ENCODE data around the gene ZKSCAN7. TPM values are rescaled to one million over a fixed set of nuclear protein-coding genes. Genes with fewer than 3 reads are reported as not detected.

The ZKSCAN7 gene
- total RNA-seq = 1 to 10 TPM in 3 of 4 donors, under 1 TPM in 1; 0.99 to 2.1 (median 1.2) TPM
- polyA plus RNA-seq = under 1 TPM; 0.59 to 0.95 (median 0.79) TPM
- long read RNA-seq, donor 1, partial matches to known transcripts = 1 of 2 reads
- long read RNA-seq, donor 1, other reads (novel, unspliced or antisense) = 0 of 2 reads
- long read RNA-seq, donor 2, partial matches to known transcripts = 0 of 3 reads
- long read RNA-seq, donor 2, other reads (novel, unspliced or antisense) = 2 of 3 reads

DNA sequence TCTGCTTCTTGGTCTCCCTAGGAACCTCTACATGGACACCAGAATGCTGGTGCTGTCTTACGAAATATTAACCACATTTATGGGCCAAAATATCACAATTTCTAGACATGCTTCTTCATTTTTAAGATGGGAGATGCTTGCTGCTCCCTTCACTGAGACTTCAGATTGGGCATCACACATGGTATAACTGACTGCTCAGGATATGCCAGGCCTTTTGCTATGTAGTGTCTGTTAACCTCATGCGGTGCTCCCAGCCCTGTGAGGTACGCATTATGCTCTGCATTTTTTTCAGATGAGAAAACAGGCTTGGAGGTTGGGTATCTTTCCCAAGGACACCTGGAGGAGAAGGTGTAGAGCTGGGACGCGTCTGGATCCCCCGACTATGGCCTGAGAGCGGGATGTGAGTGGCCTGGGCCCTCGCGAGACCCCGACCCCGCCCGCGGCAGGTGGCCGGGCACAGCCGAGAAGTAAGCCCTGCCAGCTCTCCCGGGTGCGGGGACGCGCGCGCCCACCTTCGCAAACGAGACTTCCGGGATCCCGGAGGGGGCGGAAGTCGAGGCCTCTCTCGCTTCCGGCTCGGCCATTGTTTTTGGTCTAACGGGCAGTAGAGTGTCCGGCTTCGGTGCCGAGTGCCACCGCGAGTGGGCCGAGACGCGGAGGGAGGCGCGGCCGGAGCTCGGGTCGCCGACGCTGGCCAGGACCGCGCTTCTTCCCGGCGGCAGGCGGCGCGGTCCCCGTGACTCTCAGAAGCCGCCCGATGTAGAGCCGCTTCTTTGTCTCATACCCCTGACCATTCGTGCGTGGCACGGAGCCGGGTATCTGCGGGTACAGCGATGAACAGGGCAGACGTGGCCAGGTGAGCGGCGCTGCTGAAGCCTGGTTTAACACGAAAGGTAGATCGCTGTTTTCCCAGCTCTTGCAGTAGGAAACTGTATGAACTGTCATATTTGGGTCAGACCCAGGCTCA lies at the start of gene ZKSCAN7:
TSS of gene ZKSCAN7 (plus strand) at position 568 of the 967 bp plus-strand sequence. CDS start 1,855 bp downstream, outside the sequence.
- Histone ChIP-seq H3K36me3 (ENCODE audit: insufficient read depth in 1 of 2, low read depth in 1 of 2) (peaks cover 0 to 10% of the 10 kb centered on the region in 2 donors), H3K27me3 (ENCODE audit: insufficient read depth in 3 of 3, low read length in 2 of 3) (peaks cover 0 to 2% (median 0%) of the 10 kb centered on the region in 3 donors), H3K9me3 (no peaks in the 10 kb centered on the region), H3K27ac (peak within 1 kb of the TSS; percentile 41), H3K4me3 (peak within 1 kb of the TSS; percentile 71), H3K4me1 (peaks cover 7% of the 10 kb centered on the region)
- intact Hi-C loops (cut with DNase I) = no loop called here
- ATAC-seq (peak; percentile 64 to 91 (median 80)), DNase-seq (peak; percentile 64 to 75)
- TF ChIP-seq, protein P1, sequence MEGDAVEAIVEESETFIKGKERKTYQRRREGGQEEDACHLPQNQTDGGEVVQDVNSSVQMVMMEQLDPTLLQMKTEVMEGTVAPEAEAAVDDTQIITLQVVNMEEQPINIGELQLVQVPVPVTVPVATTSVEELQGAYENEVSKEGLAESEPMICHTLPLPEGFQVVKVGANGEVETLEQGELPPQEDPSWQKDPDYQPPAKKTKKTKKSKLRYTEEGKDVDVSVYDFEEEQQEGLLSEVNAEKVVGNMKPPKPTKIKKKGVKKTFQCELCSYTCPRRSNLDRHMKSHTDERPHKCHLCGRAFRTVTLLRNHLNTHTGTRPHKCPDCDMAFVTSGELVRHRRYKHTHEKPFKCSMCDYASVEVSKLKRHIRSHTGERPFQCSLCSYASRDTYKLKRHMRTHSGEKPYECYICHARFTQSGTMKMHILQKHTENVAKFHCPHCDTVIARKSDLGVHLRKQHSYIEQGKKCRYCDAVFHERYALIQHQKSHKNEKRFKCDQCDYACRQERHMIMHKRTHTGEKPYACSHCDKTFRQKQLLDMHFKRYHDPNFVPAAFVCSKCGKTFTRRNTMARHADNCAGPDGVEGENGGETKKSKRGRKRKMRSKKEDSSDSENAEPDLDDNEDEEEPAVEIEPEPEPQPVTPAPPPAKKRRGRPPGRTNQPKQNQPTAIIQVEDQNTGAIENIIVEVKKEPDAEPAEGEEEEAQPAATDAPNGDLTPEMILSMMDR (IDR thresholded peaks at IDR 0.05) = no peak
- 4% methylated on average over 60 to 68 of the region's 68 CpGs for WGBS, 3 donors

GRCh38 chr3:44506556-44506955 lies 48.4 kb upstream of the ZKSCAN7 start:
- no peak for DNase-seq
- Histone ChIP-seq H3K27ac (no peak overlapping the region), H3K36me3 (ENCODE audit: insufficient read depth in 1 of 2, low read depth in 1 of 2) (peaks cover 4 to 5% of the 10 kb centered on the region in 2 donors), H3K4me1 (peaks cover 16% of the 10 kb centered on the region), H3K9me3 (peaks cover 17% of the 10 kb centered on the region), H3K27me3 (ENCODE audit: insufficient read depth in 3 of 3, low read length in 2 of 3) (no peaks in the 10 kb centered on the region), H3K4me3 (no peak overlapping the region)
- ATAC-seq = no peak
- TF ChIP-seq, protein P1 (IDR thresholded peaks at IDR 0.05) = no peak
- 76 to 89% (median 87%) methylated on average over 3 of the region's 3 CpGs for WGBS, 3 donors
- intact Hi-C loops (cut with DNase I) = no loop called here

- peaks cover 19% of the 10 kb centered on the region for H3K4me1 ChIP-seq
- peaks cover 1 to 4% of the 10 kb centered on the region in 2 donors for H3K36me3 ChIP-seq (ENCODE audit: insufficient read depth in 1 of 2, low read depth in 1 of 2)
- ATAC-seq = no peak
- H3K4me3 ChIP-seq = no peak overlapping the region
- intact Hi-C loops (cut with DNase I) = no loop called here
- TF ChIP-seq, protein P1 (IDR thresholded peaks at IDR 0.05) = no peak
- no peak for DNase-seq
- H3K9me3 ChIP-seq = peaks cover 13% of the 10 kb centered on the region
- no peak overlapping the region for H3K27ac ChIP-seq
- no peaks in the 10 kb centered on the region for H3K27me3 ChIP-seq (ENCODE audit: insufficient read depth in 3 of 3, low read length in 2 of 3)
- WGBS, 3 donors = 89 to 91% (median 91%) methylated on average over 5 of the region's 5 CpGs
Observed at GRCh38 chr3:44506961-44507360, 48.0 kb upstream of the ZKSCAN7 start.

- TF ChIP-seq, protein P1 (IDR thresholded peaks at IDR 0.05) = no peak
- Histone ChIP-seq H3K27ac (peak overlapping the region; percentile 85), H3K27me3 (ENCODE audit: insufficient read depth in 3 of 3, low read length in 2 of 3) (no peaks in the 10 kb centered on the region), H3K4me1 (peaks cover 19% of the 10 kb centered on the region), H3K9me3 (peaks cover 4% of the 10 kb centered on the region), H3K36me3 (ENCODE audit: insufficient read depth in 1 of 2, low read depth in 1 of 2) (no peaks in the 10 kb centered on the region), H3K4me3 (peak overlapping the region; percentile 86)
- no peak for DNase-seq
- peak in 3 of 4 donors; percentile 9 to 44 (median 15) for ATAC-seq
- WGBS, 3 donors = 27 to 37% (median 34%) methylated on average over 2 of the region's 2 CpGs
- intact Hi-C loops (cut with DNase I) = no loop called here
Observed at GRCh38 chr3:44509393-44509921, 45.5 kb upstream of the ZKSCAN7 start.
